H1 (cell line): ENCODE measurements around the gene LRTM2. TPM values are rescaled to one million over a fixed set of nuclear protein-coding genes. Genes with fewer than 3 reads are reported as not detected.

Experiments used
- SUZ12 ChIP-seq: fragments of 200-600 bp; sonication (generic); IDR thresholded peaks from 2 replicates; pipeline ENCODE4 v1.6.1; 2012; ENCODE audit warnings: mild to moderate bottlenecking, inconsistent platforms, low read length, moderate library complexity, mixed read lengths
- polyA plus RNA-seq, 7 experiments: library from polyadenylated mRNA; depleted of rRNA in 3 of 7; stranded (reverse) in 5 of 7; unstranded in 2 of 7; fragments of >200 nt in 5 of 7; fragments of 200-250 nt in 2 of 7; gene quantifications; 1 replicate in 5 of 7; 2 replicates in 1 of 7; 4 replicates in 1 of 7; pipeline versions ENCODE4 v1.2.1 to v1.2.3, GENCODE V29; 2011 to 2013; ENCODE audit warnings: missing spikeins in 2 of 7, mixed read lengths in 2 of 7
- total RNA-seq: library from RNA; stranded (reverse); fragmentation: NEBNext Ultra II Directional; extraction: Animal tissue kit (Norgen Biotek cat#: 25700); gene quantifications from 2 replicates; pipeline ENCODE4 v1.2.1, GENCODE V29; 2021
- TF ChIP-seq, protein P1 (sequence below): IDR thresholded peaks from 2 replicates; pipeline ENCODE4 v1.6.1; 2011; ENCODE audit warnings: low read depth, mild to moderate bottlenecking, low read length; ENCODE audit not compliant: insufficient read depth
- TF ChIP-seq, protein P2 (sequence below): IDR thresholded peaks from 2 replicates; pipeline ENCODE4 v1.6.1; 2011; ENCODE audit warnings: low read length, improper control_type of control experiment

The LRTM2 gene
- total and polyA plus RNA-seq, 2 of the 8 experiments (the other 6 are each of a cell fraction or from before 2014, with no cell fraction given) = 0.06 TPM; not detected in 1

DNA sequence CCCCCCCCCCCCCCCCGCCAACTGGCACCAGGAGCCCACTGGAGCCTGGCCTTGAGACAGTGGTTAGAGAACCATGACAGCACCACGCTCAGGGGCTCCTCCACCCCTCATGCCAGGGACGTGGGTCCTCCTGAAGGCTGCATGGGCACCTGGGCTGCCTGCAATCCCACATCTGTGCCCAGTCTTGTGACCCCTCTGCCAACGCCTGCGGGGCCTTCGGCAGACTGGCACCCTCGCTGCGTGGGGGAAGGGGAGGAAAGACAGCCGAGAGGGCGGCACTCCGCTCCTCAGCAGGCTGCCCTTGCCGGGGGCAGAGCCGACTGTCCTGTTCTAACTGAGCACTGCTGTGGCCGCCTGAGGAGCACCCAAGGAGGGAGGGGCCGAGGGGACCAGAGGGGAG is 6.0 kb downstream of the LRTM2 start (continued):
- TF ChIP-seq, protein P1, sequence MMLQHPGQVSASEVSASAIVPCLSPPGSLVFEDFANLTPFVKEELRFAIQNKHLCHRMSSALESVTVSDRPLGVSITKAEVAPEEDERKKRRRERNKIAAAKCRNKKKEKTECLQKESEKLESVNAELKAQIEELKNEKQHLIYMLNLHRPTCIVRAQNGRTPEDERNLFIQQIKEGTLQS = no peak
- no peak for TF ChIP-seq SUZ12
- TF ChIP-seq, protein P2, sequence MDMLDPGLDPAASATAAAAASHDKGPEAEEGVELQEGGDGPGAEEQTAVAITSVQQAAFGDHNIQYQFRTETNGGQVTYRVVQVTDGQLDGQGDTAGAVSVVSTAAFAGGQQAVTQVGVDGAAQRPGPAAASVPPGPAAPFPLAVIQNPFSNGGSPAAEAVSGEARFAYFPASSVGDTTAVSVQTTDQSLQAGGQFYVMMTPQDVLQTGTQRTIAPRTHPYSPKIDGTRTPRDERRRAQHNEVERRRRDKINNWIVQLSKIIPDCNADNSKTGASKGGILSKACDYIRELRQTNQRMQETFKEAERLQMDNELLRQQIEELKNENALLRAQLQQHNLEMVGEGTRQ = no peak
